Gastroesophageal sphincter (tissue), 3 donors: Measurements from ENCODE around the gene BBS1.

Experiments used
- CTCF ChIP-seq, 4 experiments: fragments of 200-600 bp in 2 of 4; fragments of 450-650 bp in 2 of 4; sonication (generic) in 1 of 4; IDR thresholded peaks; one replicate each; pipeline ENCODE4 v1.5.1; 2017 to 2019; ENCODE audit warnings: antibody characterized with exemption in 4 of 4, mild to moderate bottlenecking in 2 of 4, moderate library complexity in 2 of 4
- POLR2A ChIP-seq, 2 donors: fragments of 450-650 bp; IDR thresholded peaks; one replicate each; pipeline ENCODE4 v1.6.1; 2017; ENCODE audit warnings: antibody characterized with exemption in 2 of 2, mild to moderate bottlenecking in 2 of 2, moderate library complexity in 1 of 2

GRCh38 chr11:66478729-66479393 is 31.6 kb upstream of the BBS1 start:
- peak in 3 of 4 experiments; percentile 40 to 71 (median 51) for TF ChIP-seq CTCF (IDR thresholded peaks at IDR 0.05)
- TF ChIP-seq POLR2A (IDR thresholded peaks at IDR 0.05), result no peak
